Activated CD8-positive, alpha-beta memory T cell treated with anti-CD3 and anti-CD28 coated beads for 4 hours (primary cell): ENCODE data around the gene MAN1A1.

ENCODE experiments used
- DNase-seq, 2 donors: peaks; one replicate each; pipeline ENCODE4 v3.0.0-alpha.2; 2020; ENCODE audit warnings: low read depth in 2 of 2

Gene MAN1A1

GRCh38 chr6:119325559-119326265 is 23.8 kb downstream of the MAN1A1 start:
- no peak for DNase-seq

GRCh38 chr6:119324718-119325117 is 24.8 kb downstream of the MAN1A1 start:
- no peak for DNase-seq

GRCh38 chr6:119323931-119324330 is 25.6 kb downstream of the MAN1A1 start:
- DNase-seq: no peak

GRCh38 chr6:119323478-119323877 is 26.1 kb downstream of the MAN1A1 start:
- DNase-seq: no peak

- no peak for DNase-seq
Measured at GRCh38 chr6:119322715-119323350, 26.7 kb downstream of the MAN1A1 start.

GRCh38 chr6:119322034-119322433 is 27.5 kb downstream of the MAN1A1 start:
- no peak for DNase-seq

- no peak for DNase-seq
Measured at GRCh38 chr6:119319694-119320093, 29.9 kb downstream of the MAN1A1 start.

- no peak for DNase-seq
Measured at GRCh38 chr6:119318730-119319129, 30.8 kb downstream of the MAN1A1 start.

GRCh38 chr6:119318176-119318575 is 31.4 kb downstream of the MAN1A1 start:
- DNase-seq: no peak

- no peak for DNase-seq
Measured at GRCh38 chr6:119317007-119317406, 32.6 kb downstream of the MAN1A1 start.

GRCh38 chr6:119314885-119315272 is 34.7 kb downstream of the MAN1A1 start:
- no peak for DNase-seq

GRCh38 chr6:119313937-119314884 is 35.4 kb downstream of the MAN1A1 start:
- DNase-seq: no peak

GRCh38 chr6:119312875-119313338 is 36.7 kb downstream of the MAN1A1 start:
- DNase-seq: no peak

GRCh38 chr6:119312441-119312840 is 37.1 kb downstream of the MAN1A1 start:
- DNase-seq: no peak

- no peak for DNase-seq
Measured at GRCh38 chr6:119311514-119312142, 37.9 kb downstream of the MAN1A1 start.

- no peak for DNase-seq
Measured at GRCh38 chr6:119310486-119311036, 39.0 kb downstream of the MAN1A1 start.

GRCh38 chr6:119308991-119309657 is 40.4 kb downstream of the MAN1A1 start:
- DNase-seq: no peak

- no peak for DNase-seq
Measured at GRCh38 chr6:119308048-119308570, 41.5 kb downstream of the MAN1A1 start.

GRCh38 chr6:119307056-119307455 is 42.5 kb downstream of the MAN1A1 start:
- DNase-seq: no peak

- DNase-seq: no peak
Measured at GRCh38 chr6:119306396-119306968, 43.1 kb downstream of the MAN1A1 start.
